Activated CD8-positive, alpha-beta memory T cell treated with anti-CD3 and anti-CD28 coated beads, Interleukin-2, amount 50 U/mL, for 1 hour (primary cell): ENCODE measurements around the gene IL9R.
"Not testable (repeated sequence)": the region's sequence is repeated elsewhere in the genome, so short reads cannot be mapped to it uniquely, and the experiment has no call there.

Experiments
- DNase-seq: peaks from one replicate; pipeline ENCODE4 v3.0.0-alpha.2; 2020; ENCODE audit errors: extremely low read depth

The IL9R gene

DNA sequence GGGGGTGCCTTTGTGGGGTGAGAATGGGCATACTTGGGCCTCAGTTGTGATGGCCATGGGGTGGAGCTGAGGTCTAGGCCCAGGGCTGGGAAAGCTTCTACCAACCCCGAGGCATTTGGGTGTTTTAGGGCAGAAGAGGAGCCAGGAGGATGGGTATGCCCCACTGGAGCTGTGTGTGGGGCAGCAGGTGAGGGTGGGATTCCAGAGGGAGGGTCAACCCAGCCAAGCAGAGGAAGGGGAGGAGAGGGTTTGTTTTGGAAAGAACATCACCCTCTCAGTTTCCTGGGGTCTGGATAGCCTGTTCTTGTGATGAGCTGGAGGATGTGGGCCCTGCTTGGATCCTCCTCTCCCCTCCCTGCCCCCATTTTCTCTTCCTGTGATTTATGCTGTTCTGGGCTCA is 620 bp downstream of the IL9R start:
- no peak for DNase-seq

DNA sequence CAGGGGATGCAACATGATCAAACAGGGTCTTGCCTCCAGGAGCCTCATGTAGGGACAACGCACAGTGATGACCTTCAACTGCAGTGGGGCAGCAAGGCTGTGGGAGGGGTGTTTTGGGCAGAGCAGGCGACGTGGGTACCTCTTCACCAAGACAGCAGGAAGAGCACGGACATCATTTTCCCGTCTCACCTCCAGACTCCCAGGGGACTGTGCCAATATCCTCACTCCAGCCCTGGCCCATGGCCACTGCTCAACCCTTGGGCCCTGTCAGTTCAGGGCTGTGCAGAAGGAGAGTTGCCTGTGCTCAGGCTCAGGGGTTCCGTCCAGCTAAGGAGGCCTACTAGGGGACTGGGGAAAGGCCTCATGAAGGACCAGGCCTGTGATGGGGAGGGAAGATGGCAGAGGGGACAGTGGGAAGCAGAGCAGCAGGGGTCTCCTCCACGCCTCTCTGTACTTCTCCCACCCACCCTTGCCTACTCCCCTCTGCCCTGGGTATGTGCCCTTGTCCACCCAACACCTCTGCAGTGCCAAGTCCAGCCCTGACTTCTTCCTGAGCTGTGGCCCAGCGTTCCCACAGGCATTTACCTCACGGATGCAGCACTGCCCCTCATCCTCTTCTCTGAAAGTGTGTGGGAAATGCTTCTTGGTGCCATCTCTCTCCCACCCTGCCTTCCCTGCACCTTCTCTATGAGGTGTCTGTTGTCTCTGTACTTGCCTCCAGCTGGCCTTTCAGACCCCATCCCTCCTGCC is 1.4 kb downstream of the IL9R start:
- no peak for DNase-seq

DNA sequence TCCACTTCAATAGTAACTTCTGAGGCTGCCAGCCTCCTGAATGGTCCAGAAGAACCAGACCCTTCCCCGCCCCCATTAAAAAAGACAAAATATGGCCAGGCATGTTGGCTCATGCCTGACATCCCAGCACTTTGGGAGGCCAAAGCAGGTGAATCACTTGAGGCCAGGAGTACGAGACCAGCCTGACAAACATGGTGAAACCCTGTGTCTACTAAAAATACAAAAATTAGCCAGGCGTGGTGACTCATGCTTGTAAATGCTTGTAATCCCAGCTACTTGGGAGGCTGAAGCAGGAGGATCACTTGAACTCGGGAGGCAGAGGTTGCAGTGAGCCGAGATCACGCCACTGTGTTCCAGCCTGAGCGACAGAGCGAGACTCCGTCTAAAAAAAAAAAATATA is 2.3 kb downstream of the IL9R start:
- DNase-seq: not testable (repeated sequence)

DNA sequence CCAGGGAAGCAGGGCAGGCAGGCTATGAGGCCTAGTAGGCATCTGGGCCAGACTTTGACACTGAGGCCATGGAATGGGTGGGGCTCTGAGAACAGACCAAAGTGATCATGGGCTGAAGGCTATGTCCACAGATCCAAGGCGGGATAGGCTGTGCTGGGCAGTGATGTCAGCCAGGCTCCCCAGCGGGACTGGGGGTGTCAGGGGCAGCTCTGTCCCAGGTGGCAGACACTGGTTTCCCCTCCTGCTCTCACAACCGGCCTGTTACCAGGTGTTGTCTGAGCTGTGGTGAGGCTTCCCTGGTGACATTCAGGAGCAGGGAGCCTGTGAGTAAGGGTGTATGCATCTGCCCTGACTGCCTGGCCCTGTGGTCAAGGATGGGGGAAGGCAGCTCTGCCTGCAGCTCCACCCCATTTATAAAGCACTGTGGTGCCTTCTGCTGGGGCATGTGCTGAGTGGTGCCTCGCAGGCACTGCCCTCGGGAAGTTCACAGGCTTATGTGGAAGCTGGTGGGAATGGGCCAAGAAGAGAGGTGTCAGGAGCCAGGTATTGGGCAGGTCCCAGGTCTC is 2.9 kb downstream of the IL9R start:
- DNase-seq: no peak

DNA sequence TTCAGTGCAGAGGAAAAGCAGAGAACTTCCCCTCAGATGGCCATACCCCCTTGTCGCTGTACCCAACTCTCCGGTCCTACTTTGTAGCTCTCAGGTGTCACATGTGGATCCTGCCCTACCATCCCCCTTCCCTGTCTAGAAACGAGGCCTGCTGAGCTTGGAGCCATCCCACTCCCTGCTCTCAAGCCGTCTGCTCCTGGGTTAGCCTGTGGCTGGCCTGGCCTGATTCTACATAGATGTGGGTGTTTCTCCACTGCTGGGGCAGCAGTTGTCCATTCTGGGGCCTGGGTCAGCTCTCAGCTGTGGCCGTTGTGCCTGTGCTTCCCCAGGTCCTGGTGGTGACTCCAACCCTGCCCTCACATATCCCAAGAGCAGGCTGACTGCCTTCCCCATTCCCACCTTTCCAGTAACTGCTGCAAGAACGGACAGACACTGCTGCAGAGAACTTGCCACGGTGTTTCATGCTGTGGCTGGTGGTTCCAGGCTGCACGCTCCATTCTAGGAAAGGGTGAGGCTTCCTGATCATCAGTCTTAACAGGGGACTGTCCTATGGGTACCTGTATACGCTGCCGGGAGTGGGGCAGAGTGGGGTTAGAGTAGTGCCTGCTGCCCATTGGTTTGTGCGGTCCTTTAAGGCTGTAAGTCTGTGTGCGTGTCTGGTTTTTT is 3.6 kb downstream of the IL9R start:
- DNase-seq: no peak

DNA sequence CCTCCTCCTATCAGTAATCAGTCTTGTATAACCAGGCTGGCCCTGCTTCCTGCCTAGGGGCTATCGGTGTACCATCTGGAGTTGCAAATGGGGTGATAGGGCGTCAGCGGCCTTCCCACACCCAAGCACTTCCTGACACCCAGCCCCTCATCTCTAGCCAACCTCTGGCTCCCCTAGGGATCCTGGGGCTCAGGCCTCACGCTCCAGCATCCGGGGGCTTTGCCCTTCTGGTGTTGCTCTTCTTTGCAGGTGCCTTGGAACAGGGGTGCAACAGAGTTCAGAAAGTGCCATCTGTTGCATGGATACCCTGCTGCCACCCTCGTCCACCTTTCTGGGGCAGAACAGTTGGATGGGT is 4.1 kb downstream of the IL9R start:
- no peak for DNase-seq

DNA sequence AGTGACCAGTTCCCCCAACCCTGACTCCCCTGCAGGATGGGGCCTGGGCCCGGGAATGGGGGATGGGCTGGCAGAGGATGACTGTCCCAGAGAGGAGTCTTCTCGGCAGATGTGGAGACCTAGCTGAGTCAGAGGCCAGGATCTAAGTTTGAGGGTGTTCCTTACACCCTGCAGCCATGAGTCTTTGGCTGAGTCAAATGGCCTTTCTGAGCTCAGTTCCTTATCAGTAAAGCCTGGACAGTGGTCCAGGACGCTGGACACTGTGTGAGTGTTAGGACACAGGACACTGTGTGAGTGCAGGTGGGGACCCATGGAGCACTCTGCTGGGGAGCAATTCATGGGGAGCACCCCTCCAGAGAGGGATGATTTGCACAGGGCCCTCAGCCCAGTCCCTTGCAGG is 5.0 kb downstream of the IL9R start:
- no peak for DNase-seq

DNA sequence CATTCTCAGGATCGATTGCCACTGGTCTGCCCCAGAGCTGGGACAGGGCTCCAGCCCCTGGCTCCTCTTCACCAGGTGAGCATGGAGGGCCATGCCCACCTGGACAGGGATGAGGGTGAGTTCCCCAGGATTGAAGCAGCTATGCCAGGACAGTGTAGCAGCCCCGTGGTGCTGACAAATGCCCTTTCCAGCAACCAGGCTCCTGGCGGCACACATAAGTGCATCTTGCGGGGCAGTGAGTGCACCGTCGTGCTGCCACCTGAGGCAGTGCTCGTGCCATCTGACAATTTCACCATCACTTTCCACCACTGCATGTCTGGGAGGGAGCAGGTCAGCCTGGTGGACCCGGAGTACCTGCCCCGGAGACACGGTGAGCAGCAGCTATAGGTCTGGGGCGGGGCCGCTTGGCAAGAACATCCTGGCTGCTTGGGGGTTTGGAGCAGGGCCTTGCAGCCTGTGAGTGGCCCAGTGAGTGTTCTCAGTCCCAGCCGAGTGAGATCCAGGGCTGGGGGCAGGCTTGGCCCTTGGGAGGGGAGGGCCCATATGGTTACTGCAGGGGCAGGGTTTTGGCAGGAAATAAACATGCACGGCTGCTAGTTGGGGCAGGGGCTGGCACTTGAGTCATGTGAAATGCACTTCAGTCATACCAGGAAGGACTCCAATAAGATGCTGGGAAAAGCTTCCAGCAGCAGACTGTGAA is 6.1 kb downstream of the IL9R start:
- DNase-seq: no peak

DNA sequence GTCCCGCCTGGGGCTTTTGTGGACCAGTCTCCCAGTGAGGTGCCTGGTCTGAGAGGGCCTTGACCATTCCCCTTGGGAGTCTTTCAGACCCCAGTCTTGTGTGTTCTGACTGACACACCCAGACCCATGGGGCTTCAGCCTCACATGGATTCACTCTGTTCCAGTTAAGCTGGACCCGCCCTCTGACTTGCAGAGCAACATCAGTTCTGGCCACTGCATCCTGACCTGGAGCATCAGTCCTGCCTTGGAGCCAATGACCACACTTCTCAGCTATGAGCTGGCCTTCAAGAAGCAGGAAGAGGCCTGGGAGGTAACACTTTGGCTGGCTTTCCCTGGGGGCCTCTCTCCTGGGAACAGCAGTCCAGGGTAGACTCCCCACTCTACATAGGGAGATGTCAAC is 6.8 kb downstream of the IL9R start:
- DNase-seq: no peak

DNA sequence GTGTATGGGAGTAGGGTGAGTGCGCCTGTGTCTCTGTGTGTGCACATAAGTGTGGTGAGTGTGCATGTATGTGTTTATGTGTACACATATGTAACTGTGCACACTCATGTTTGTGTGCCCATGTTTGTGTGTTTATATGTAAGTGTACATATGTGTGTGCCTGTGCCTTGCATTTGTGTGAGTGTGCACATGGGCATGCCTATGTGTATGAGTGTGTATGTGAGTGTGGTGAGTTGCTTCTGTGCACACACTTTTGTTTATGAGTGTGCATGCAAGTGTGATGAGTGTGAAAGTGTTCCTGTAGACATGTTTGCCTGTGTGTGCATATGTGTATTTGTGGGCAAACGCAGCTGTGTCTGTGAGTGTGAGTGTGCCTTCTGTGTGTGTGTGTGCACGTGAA is 7.2 kb downstream of the IL9R start:
- no peak for DNase-seq

DNA sequence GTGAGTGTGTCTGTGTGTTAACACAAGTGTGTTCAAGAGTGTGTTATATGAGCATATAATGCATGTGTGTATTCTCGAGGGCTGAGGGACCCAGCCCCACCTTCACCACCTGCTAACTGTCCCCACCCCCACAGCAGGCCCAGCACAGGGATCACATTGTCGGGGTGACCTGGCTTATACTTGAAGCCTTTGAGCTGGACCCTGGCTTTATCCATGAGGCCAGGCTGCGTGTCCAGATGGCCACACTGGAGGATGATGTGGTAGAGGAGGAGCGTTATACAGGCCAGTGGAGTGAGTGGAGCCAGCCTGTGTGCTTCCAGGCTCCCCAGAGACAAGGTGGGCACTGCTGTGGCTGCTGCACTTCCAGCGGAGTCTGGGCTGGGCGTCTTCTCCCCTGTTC is 7.6 kb downstream of the IL9R start:
- DNase-seq: no peak

DNA sequence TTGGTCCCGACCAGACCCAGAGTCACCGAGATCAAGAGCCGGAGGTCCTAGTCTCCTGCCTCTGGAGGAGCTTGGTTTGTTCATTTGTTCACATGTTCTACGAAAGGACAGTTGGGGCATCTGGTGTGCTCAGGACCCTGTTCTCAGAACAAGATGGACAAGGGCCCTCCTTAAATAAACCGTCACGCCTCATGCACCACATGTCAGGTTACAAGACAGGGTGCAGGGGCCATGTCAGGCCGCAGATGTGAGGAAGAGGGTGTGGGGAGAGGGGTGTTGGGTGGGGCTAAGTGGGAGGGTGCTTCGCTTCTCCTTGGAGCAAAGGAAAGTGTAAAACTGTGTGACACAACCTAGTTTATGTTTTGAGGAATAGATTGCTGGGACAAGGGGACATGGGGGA is 9.0 kb downstream of the IL9R start:
- DNase-seq: not testable (repeated sequence)

DNA sequence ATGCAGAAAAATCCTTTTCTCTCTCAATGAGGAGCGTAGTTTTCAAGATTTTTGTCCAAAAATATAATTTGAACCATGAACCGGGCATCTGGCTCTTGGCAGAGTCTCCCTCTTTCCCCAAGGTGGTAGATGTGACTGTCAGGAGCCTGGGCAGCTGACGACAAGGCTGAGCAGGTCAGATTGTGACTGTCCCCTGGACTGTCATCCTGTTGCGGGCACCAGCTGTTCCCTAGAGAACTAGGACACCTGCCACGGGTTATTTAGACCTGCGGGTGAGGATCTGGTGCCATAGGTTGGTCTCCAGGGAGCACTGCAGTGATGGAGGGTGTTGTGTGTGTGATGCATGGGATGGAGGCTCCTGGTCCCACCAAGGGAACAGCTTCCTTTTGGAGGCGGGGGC is 10.9 kb downstream of the IL9R start:
- DNase-seq: not testable (repeated sequence)

DNA sequence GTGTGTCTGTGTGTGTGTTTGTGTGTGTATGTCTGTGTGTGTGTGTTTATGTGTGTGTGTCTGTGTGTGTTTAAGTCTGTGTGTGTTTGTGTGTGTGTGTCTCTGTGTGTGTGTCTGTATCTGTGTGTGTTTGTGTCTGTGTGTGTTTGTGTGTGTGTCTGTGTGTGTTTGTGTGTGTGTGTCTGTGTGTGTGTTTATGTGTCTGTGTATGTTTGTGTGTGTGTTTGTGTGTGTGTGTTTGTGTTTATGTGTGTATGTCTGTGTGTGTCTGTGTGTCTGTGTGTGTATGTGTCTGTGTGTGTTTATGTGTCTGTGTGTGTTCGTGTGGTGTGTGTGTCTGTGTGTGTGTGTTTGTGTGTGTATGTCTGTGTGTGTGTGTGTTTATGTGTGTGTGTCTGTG is 11.4 kb downstream of the IL9R start:
- DNase-seq: no peak

DNA sequence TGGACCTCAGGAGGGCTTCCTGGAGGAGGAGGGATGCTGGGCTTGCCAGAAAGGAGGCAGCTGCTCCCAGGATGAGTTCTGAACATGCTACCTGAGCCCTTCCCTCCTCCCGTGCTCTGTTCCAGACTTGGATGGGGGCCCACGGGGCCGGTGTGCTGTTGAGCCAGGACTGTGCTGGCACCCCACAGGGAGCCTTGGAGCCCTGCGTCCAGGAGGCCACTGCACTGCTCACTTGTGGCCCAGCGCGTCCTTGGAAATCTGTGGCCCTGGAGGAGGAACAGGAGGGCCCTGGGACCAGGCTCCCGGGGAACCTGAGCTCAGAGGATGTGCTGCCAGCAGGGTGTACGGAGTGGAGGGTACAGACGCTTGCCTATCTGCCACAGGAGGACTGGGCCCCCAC is 12.2 kb downstream of the IL9R start:
- not testable (repeated sequence) for DNase-seq

DNA sequence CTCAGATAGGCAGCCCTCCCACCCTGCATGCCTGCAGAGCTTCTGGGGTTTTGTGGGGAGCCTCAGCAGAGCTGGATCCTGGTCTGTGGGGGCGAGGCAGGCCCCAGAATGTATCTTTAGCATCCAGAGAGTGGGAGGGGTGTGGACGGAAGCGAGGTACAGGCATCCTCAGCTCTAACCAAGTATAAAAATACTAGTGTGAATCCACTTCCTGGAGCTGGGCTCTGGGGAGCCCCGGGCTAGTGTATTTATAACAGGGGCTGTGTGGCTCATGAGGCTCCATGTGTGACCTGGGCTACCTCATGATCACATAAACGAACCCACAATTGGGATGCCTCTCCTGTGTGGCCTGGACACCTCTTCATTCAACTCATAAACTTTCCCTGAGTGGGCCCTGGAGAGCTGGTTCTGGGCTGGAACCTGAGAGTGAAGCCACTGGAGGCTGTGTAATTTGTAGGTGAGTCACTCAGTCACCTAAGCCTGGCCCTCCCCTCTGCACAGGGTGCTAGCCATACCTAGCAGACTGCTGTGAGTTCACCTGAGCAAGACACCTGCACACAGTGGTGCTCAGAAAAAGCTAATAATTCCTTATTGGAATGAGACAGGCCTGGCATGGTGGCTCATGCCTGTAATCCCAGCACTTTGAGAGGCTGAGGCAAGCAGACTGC is 15.9 kb downstream of the IL9R start:
- not testable (repeated sequence) for DNase-seq

DNA sequence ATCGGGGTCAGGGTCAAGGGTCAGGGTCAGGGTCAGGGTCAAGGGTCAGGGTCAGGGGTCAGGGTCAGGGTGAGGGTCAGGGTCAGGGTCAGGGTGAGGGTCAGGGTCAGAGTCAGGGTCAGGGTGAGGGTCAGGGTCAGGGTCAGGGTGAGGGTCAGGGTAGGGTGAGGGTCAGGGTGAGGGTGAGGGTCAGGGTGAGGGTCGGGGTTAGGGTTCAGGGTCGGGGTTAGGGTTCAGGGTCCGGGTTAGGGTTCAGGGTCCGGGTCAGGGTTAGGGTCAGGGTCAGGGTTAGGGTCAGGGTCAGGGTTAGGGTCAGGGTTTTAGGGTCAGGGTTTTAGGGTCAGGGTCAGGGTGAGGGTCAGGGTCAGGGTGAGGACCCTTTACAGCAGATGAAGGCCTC is 22.4 kb downstream of the IL9R start:
- DNase-seq: not testable (repeated sequence)

DNA sequence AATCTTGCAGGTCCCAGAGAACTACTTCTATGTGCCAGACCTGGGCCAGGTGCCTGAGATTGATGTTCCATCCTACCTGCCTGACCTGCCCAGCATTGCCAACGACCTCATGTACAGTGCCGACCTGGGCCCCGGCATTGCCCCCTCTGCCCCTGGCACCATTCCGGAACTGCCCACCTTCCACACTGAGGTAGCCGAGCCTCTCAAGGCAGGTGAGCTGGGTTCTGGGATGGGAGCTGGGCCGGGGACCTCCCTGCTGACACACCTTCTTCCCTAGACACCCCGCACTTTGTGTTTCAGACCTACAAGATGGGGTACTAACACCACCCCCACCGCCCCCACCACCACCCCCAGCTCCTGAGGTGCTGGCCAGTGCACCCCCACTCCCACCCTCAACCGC is 25.5 kb downstream of the IL9R start:
- not testable (repeated sequence) for DNase-seq

DNA sequence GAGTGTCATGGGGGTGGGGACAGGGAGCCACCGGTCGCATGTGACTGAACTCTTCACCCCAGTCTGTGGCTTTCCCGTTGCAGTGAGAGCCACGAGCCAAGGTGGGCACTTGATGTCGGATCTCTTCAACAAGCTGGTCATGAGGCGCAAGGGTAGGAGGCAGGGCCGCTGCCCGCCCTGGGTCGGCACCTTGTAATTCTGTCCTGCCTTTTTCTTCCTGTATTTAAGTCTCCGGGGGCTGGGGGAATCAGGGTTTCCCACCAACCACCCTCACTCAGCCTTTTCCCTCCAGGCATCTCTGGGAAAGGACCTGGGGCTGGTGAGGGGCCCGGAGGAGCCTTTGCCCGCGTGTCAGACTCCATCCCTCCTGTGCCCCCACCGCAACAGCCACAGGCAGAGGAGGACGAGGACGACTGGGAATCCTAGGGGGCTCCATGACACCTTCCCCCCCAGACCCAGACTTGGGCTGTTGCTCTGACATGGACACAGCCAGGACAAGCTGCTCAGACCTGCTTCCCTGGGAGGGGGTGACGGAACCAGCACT is 27.5 kb downstream of the IL9R start:
- not testable (repeated sequence) for DNase-seq

DNA sequence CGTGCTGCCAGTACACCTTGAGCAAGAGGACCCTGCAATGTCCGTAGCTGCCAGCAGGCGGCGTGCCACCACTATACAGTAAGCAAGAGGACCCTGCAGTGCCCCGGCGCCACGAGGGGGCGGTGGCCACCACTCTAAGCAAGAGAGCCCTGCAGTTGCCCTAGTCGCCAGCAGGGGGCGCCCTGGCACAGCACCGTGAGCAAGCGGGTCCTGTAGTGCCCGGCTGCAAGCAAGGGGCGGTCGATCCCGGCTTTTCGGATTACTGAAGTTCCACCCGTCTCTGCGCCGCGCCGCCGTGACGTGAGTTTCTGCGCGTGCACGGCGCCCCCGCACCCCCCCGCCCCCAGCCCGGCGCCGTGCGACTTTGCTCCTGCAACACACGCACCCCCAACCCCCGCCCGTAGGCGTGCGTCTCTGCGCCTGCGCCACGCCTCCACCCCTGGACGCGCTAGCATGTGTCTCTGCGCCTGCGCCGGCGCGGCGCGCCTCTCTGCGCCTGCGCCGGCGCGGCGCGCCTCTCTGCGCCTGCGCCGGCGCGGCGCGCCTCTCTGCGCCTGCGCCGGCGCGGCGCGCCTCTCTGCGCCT is 31.2 kb downstream of the IL9R start:
- DNase-seq: not testable (repeated sequence)

DNA sequence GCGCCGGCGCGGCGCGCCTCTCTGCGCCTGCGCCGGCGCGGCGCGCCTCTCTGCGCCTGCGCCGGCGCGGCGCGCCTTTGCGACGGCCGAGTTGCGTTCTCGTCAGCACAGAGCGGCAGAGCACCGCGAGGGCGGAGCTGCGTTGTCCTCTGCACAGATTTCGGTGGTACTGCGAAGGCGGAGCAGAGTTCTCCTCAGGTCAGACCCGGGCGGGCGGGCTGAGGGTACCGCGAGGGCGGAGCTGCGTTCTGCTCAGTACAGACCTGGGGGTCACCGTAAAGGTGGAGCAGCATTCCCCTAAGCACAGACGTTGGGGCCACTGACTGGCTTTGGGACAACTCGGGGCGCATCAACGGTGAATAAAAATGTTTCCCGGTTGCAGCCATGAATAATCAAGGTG is 31.8 kb downstream of the IL9R start:
- DNase-seq: not testable (repeated sequence)
